Spleen (tissue), 11 donors: ENCODE results near the gene NSFL1C. TPM values are rescaled to one million over a fixed set of nuclear protein-coding genes. Genes with fewer than 3 reads are reported as not detected.

ENCODE experiments used
- DNase-seq: peaks from one replicate; pipeline ENCODE4 v3.0.0-alpha.2; 2020
- H3K27ac ChIP-seq, 8 donors: fragments of 200-600 bp; sonication (generic) in 7 of 8; 1 replicate in 4 of 8; 2 replicates in 4 of 8; pipeline versions ENCODE4 v1.5.0 to v1.8.0; 2016 to 2021; ENCODE audit warnings: inconsistent platforms in 4 of 8, mild to moderate bottlenecking in 4 of 8, moderate library complexity in 1 of 8
- H3K27me3 ChIP-seq, 7 donors: fragments of 200-600 bp; sonication (generic) in 6 of 7; replicated peaks in 1 of 7; 1 replicate in 4 of 7; 2 replicates in 3 of 7; pipeline versions ENCODE4 v1.5.0 to v1.8.0; 2016 to 2021; ENCODE audit warnings: inconsistent platforms in 3 of 7, mild to moderate bottlenecking in 1 of 7
- H3K36me3 ChIP-seq, 6 donors: fragments of 200-600 bp; sonication (generic) in 5 of 6; 1 replicate in 4 of 6; 2 replicates in 2 of 6; pipeline versions ENCODE4 v1.5.0 to v1.8.0; 2016 to 2021; ENCODE audit warnings: inconsistent platforms in 2 of 6
- H3K4me1 ChIP-seq, 6 donors: fragments of 200-600 bp; sonication (generic) in 5 of 6; 1 replicate in 3 of 6; 2 replicates in 3 of 6; pipeline versions ENCODE4 v1.5.0 to v1.8.0; 2016 to 2021; ENCODE audit warnings: inconsistent platforms in 3 of 6
- H3K4me3 ChIP-seq, 8 donors: fragments of 200-600 bp; sonication (generic) in 7 of 8; 1 replicate in 4 of 8; 2 replicates in 4 of 8; pipeline versions ENCODE4 v1.5.0 to v1.8.0; 2016 to 2021; ENCODE audit warnings: inconsistent platforms in 4 of 8, mild to moderate bottlenecking in 4 of 8, moderate library complexity in 2 of 8
- H3K9me3 ChIP-seq, 8 donors: fragments of 200-600 bp; sonication (generic) in 7 of 8; 1 replicate in 4 of 8; 2 replicates in 4 of 8; pipeline versions ENCODE4 v1.5.0 to v1.8.0; 2016 to 2021; ENCODE audit warnings: inconsistent platforms in 4 of 8
- POLR2A ChIP-seq, 3 donors: fragments of 450-650 bp; IDR thresholded peaks; one replicate each; pipeline ENCODE4 v1.5.1; 2017; ENCODE audit warnings: antibody characterized with exemption in 3 of 3, mild to moderate bottlenecking in 1 of 3
- POLR2AphosphoS5 ChIP-seq, 3 donors: sonication (generic); formaldehyde crosslinking; IDR thresholded peaks; one replicate each; pipeline ENCODE4 v1.5.1; 2017; ENCODE audit warnings: antibody characterized with exemption in 3 of 3
- WGBS, 5 donors: extraction: QIAGEN DNeasy Blood & Tissue Kit in 3 of 5; methylation state at CpG; one replicate each; pipeline versions ENCODE4 v1.1.5 to v1.1.7; 2013 to 2018; 5-methylcytosine and 5-hydroxymethylcytosine counted together
- intact Hi-C: fragments of 100-400 bp; cut with DNase I; formaldehyde crosslinking; loops from one replicate; pipeline ENCODE4 v1.15.0; 2023; ENCODE audit warnings: low total_unique reads
- polyA plus RNA-seq, 3 donors: library from polyadenylated mRNA; stranded (reverse); fragments of 200-250 nt; gene quantifications; one replicate each; pipeline ENCODE4 v1.2.1, GENCODE V29; 2013
- total RNA-seq, 7 donors: library from RNA; depleted of rRNA in 3 of 7; stranded (reverse); fragments of >200 nt in 3 of 7; fragmentation: NEBNext Ultra II Directional in 4 of 7; extraction: Animal tissue kit (Norgen Biotek cat#: 25700) in 4 of 7; gene quantifications; one replicate each; pipeline versions ENCODE4 v1.1.0 to v1.2.1, GENCODE V29; 2016 to 2021
- TF ChIP-seq, protein P1 (sequence below), 11 experiments: fragments of 200-600 bp in 7 of 11; fragments of 450-650 bp in 4 of 11; sonication (generic) in 4 of 11; IDR thresholded peaks in 8 of 11; conservative IDR thresholded peaks in 3 of 11; 1 replicate in 7 of 11; 2 replicates in 4 of 11; pipeline versions ENCODE4 v1.4.0 to v1.8.0; 2016 to 2021; ENCODE audit warnings: antibody characterized with exemption in 11 of 11, inconsistent platforms in 4 of 11, mild to moderate bottlenecking in 1 of 11
- donor health status: healthy with polysubstance abuse.
- donor health status: DM: no; HTN: no; CAD: no; lungs with moderate emphysema.
- donor health status: DM: no; HTN: no; CAD: no.
- donor health status: Bipolar disorder and iron deficiency.
- donor health status: healthy.
- donor health status: DM: no; HTN: no; CAD: no.
- donor health status: DM: yes; HTN: yes; CAD: no.

NSFL1C gene
- total and polyA plus RNA-seq, 10 donors, result 37.1 to 88.5 (median 66.3) TPM

DNA sequence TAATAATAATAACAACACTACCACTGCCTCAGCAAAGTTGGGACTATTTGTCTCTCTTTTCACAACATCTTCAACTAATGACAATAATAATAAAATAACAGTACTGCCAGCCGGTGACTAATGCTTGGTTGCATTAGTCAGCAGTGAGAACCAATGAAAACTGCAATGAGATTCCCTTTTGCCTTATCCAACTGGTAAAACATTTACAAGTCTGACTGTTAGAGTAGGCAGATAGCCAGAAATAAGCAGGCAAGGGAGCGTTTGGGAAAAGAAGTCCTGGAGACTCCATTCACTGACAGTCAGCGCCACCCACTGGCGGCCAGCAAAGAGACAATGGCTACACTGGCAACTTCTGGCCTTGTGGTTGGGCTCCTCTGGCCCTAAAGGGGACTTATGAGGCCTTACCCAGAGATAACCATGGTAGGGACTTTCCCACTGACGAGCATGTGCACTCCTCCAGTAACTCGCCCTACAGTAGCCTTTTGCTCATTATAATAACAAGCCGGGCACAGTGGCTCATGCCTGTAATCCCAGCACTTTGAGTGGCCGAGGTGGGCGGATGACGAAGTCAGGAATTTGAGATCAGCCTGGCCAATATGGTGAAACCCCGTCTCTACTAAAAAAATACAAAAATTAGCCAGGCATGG is 3.4 kb upstream of the NSFL1C start:
- peaks cover 21 to 89% (median 63%) of the 10 kb centered on the region in 6 donors for H3K4me1 ChIP-seq
- no peaks in the 10 kb centered on the region for H3K9me3 ChIP-seq
- H3K27me3 ChIP-seq, result no peaks in the 10 kb centered on the region
- no peak overlapping the region for H3K4me3 ChIP-seq
- WGBS, 5 donors, result 45 to 68% (median 62%) methylated on average over 11 of the region's 11 CpGs
- peak; percentile 85 for DNase-seq
- H3K36me3 ChIP-seq, result peaks cover 0 to 33% (median 0%) of the 10 kb centered on the region in 6 donors
- TF ChIP-seq, protein P1, sequence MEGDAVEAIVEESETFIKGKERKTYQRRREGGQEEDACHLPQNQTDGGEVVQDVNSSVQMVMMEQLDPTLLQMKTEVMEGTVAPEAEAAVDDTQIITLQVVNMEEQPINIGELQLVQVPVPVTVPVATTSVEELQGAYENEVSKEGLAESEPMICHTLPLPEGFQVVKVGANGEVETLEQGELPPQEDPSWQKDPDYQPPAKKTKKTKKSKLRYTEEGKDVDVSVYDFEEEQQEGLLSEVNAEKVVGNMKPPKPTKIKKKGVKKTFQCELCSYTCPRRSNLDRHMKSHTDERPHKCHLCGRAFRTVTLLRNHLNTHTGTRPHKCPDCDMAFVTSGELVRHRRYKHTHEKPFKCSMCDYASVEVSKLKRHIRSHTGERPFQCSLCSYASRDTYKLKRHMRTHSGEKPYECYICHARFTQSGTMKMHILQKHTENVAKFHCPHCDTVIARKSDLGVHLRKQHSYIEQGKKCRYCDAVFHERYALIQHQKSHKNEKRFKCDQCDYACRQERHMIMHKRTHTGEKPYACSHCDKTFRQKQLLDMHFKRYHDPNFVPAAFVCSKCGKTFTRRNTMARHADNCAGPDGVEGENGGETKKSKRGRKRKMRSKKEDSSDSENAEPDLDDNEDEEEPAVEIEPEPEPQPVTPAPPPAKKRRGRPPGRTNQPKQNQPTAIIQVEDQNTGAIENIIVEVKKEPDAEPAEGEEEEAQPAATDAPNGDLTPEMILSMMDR (IDR thresholded peaks at IDR 0.05 in 8 of 11, conservative IDR thresholded peaks at IDR 0.05 in 3 of 11), result peak in 9 of 11 experiments; percentile 15 to 68 (median 61)
- no peak for TF ChIP-seq POLR2A (IDR thresholded peaks at IDR 0.05)
- TF ChIP-seq POLR2AphosphoS5 (IDR thresholded peaks at IDR 0.05), result peak in 2 of 3 donors; percentile 31 to 69
- peak overlapping the region in 4 of 8 donors; percentile 87 to 97 (median 95) for H3K27ac ChIP-seq
- intact Hi-C loops, result no loop called here

DNA sequence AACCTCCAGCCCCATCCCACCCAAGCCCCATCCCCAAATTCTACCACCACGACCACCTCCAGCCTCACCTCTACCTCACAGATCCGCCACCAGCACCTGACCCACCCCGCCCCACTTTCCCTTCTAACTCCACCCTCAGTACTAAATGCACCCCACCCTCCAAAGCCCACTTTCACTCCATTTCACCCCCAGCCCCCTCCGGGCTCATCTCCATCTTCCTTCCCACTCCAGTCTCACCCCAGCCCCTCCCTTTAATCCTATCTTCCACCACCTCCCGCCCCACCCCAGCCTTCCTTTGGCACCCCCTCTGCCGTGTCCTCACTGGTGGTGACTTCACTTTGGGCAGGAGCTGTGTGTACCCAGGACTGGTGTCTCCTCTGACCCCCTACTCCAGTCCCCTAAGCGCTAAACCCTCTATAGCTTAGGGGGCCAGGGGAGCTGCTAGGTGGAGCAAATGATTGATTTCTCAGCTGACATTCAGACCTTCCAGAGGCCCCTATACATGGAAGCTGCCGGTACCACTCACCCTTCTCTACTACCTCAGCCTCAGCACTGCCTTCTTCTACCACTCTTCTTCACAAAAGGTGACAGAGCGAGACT is 2.8 kb upstream of the NSFL1C start:
- Histone ChIP-seq H3K9me3 (no peaks in the 10 kb centered on the region), H3K27me3 (no peaks in the 10 kb centered on the region), H3K4me1 (peaks cover 28 to 96% (median 70%) of the 10 kb centered on the region in 6 donors), H3K36me3 (peaks cover 0 to 34% (median 0%) of the 10 kb centered on the region in 6 donors), H3K4me3 (no peak overlapping the region), H3K27ac (peak overlapping the region in 4 of 8 donors; percentile 87 to 97 (median 95))
- no peak for DNase-seq
- intact Hi-C loops, result no loop called here
- TF ChIP-seq, protein P1 (IDR thresholded peaks at IDR 0.05 in 8 of 11, conservative IDR thresholded peaks at IDR 0.05 in 3 of 11), result no peak
- no peak for TF ChIP-seq POLR2AphosphoS5 (IDR thresholded peaks at IDR 0.05)
- no peak for TF ChIP-seq POLR2A (IDR thresholded peaks at IDR 0.05)
- WGBS, 5 donors, result 84 to 90% (median 88%) methylated on average over 9 of the region's 9 CpGs

DNA sequence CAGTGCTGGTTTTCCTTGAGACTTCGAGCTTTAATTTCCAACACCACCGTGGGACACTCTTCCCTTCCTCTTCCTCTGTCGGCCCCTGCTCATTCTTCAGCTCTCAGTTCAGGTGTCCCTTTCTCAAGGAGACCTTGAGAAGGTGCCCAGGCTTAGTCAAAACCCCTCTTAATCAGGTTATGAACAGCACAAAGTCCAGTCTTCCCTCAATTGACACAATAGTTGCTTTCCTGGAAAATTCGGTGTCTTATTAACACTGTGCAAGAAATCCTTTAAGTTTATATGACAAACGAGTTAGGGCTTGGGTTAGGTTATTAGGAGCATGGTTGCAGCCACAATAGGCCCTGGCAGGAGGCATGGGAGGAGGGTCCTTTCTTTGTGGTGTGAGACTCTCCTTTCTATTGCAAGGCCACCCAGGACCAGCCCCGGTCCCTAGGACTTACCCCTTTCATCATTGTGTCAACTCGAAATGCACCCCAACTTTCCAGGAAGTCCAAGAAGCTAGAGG is 1.5 kb upstream of the NSFL1C start:
- 56 to 66% (median 60%) methylated on average over 7 of the region's 7 CpGs for WGBS, 5 donors
- Histone ChIP-seq H3K27me3 (no peaks in the 10 kb centered on the region), H3K4me3 (peak overlapping the region in 2 of 8 donors; percentile 100), H3K27ac (peak overlapping the region; percentile 78 to 97 (median 92)), H3K9me3 (no peaks in the 10 kb centered on the region), H3K4me1 (peaks cover 34 to 97% (median 78%) of the 10 kb centered on the region in 6 donors), H3K36me3 (peaks cover 0 to 46% (median 5%) of the 10 kb centered on the region in 6 donors)
- intact Hi-C loops, result no loop called here
- no peak for DNase-seq
- no peak for TF ChIP-seq POLR2A (IDR thresholded peaks at IDR 0.05)
- TF ChIP-seq POLR2AphosphoS5 (IDR thresholded peaks at IDR 0.05), result no peak
- TF ChIP-seq, protein P1 (IDR thresholded peaks at IDR 0.05 in 8 of 11, conservative IDR thresholded peaks at IDR 0.05 in 3 of 11), result no peak
